Stomach (tissue), 4 donors: Measurements from ENCODE around the gene TDP1.

Experiments
- POLR2A ChIP-seq, 4 donors: fragments of 450-650 bp; IDR thresholded peaks; one replicate each; pipeline ENCODE4 v1.6.1; 2016; ENCODE audit warnings: antibody characterized with exemption in 4 of 4, control low read depth in 2 of 4, mild to moderate bottlenecking in 1 of 4, moderate library complexity in 1 of 4
- TF ChIP-seq, protein P1 (sequence below), 7 experiments: fragments of 450-650 bp in 4 of 7; fragments of 200-600 bp in 3 of 7; sonication (generic) in 3 of 7; IDR thresholded peaks; one replicate each; pipeline ENCODE4 v1.5.1; 2016 to 2019; ENCODE audit warnings: antibody characterized with exemption in 7 of 7, control low read depth in 2 of 7, mild to moderate bottlenecking in 1 of 7

DNA sequence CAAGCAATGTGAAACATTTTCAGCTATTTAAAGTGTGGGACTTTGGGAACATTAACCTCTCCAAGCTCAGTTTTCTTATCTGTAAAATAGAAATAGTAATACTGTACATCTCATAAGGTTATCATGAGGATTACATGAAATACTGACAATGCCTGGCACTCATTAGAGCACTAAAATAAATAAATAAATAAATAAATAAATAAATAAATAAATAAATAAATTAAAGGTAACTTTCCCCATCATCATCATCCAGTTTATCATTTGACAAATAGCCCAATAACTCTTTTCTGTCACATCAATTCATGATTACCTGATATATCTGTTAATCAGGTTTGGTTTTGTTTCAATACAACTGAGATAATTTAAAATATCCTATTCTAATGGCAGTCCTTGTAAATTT lies 49.7 kb upstream of the TDP1 start:
- TF ChIP-seq, protein P1, sequence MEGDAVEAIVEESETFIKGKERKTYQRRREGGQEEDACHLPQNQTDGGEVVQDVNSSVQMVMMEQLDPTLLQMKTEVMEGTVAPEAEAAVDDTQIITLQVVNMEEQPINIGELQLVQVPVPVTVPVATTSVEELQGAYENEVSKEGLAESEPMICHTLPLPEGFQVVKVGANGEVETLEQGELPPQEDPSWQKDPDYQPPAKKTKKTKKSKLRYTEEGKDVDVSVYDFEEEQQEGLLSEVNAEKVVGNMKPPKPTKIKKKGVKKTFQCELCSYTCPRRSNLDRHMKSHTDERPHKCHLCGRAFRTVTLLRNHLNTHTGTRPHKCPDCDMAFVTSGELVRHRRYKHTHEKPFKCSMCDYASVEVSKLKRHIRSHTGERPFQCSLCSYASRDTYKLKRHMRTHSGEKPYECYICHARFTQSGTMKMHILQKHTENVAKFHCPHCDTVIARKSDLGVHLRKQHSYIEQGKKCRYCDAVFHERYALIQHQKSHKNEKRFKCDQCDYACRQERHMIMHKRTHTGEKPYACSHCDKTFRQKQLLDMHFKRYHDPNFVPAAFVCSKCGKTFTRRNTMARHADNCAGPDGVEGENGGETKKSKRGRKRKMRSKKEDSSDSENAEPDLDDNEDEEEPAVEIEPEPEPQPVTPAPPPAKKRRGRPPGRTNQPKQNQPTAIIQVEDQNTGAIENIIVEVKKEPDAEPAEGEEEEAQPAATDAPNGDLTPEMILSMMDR (IDR thresholded peaks at IDR 0.05), result no peak
- no peak for TF ChIP-seq POLR2A (IDR thresholded peaks at IDR 0.05)
